CD4-positive, alpha-beta T cell (primary cell): ENCODE results near the gene ALK. TPM values are rescaled to one million over a fixed set of nuclear protein-coding genes. Genes with fewer than 3 reads are reported as not detected.

ENCODE experiments used
- ATAC-seq: fragments of 200-7000 bp; cut with Tn5 transposase; one replicate; pipeline ENCODE4 v1.10.0; 2022; ENCODE audit warnings: mild to moderate bottlenecking; ENCODE audit not compliant: poor library complexity
- CTCF ChIA-PET: fragments of 350-600 bp; sonication (Branson Sonifier 250); formaldehyde crosslinking; loops from one replicate; lab custom pipeline; 2021; ENCODE audit warnings: antibody characterized with exemption, inconsistent platforms; lab: Charles Lee
- POLR2A ChIA-PET: fragments of 350-600 bp; sonication (Branson Sonifier 250); formaldehyde crosslinking; loops from one replicate; lab custom pipeline; 2021; ENCODE audit warnings: antibody characterized with exemption, inconsistent platforms; lab: Charles Lee
- DNase-seq, 14 experiments: peaks; one replicate each; pipeline ENCODE4 v3.0.0-alpha.2; 2013 to 2020; ENCODE audit warnings: mixed read lengths in 2 of 14
- H3K27ac ChIP-seq, 2 donors: one replicate each; pipeline versions ENCODE4 v1.5.1 to v1.7.0; 2013; ENCODE audit warnings: low read length in 2 of 2, low read depth in 1 of 2, mild to moderate bottlenecking in 1 of 2
- H3K27me3 ChIP-seq, 2 experiments: 1 replicate in 1 of 2; 2 replicates in 1 of 2; pipeline versions ENCODE4 v1.6.1 to v1.7.0; 2013; ENCODE audit warnings: low read length in 2 of 2, control low read depth in 1 of 2, mild to moderate bottlenecking in 1 of 2, moderate library complexity in 1 of 2; ENCODE audit not compliant: insufficient read depth in 2 of 2, control insufficient read depth in 1 of 2
- H3K36me3 ChIP-seq: one replicate; pipeline ENCODE4 v1.6.1; 2013; ENCODE audit warnings: low read length, control low read depth; ENCODE audit not compliant: insufficient read depth
- H3K4me1 ChIP-seq: one replicate; pipeline ENCODE4 v1.6.1; 2013; ENCODE audit warnings: low read length, control low read depth; ENCODE audit not compliant: insufficient read depth
- H3K4me3 ChIP-seq: one replicate; pipeline ENCODE4 v1.5.1; 2013; ENCODE audit warnings: mild to moderate bottlenecking, low read length, moderate library complexity
- H3K9me3 ChIP-seq, 2 experiments: 1 replicate in 1 of 2; 2 replicates in 1 of 2; pipeline versions ENCODE4 v1.6.1 to v1.7.0; 2013; ENCODE audit warnings: low read length in 2 of 2, mild to moderate bottlenecking in 2 of 2, control low read depth in 1 of 2, moderate library complexity in 1 of 2; ENCODE audit not compliant: control insufficient read depth in 1 of 2, insufficient read depth in 1 of 2
- H3K27ac Mint-ChIP-seq: one replicate; pipeline ENCODE4 v1.8.0; 2020; ENCODE audit warnings: mixed read lengths
- H3K27me3 Mint-ChIP-seq: one replicate; pipeline ENCODE4 v1.8.0; 2021; ENCODE audit warnings: mixed read lengths
- H3K36me3 Mint-ChIP-seq: one replicate; pipeline ENCODE4 v1.8.0; 2021; ENCODE audit warnings: low read depth, mixed read lengths
- H3K4me1 Mint-ChIP-seq: one replicate; pipeline ENCODE4 v1.8.0; 2021; ENCODE audit warnings: low read depth, mixed read lengths
- H3K4me3 Mint-ChIP-seq: one replicate; pipeline ENCODE4 v1.8.0; 2020; ENCODE audit warnings: mild to moderate bottlenecking, mixed read lengths
- H3K9me3 Mint-ChIP-seq: one replicate; pipeline ENCODE4 v1.8.0; 2020; ENCODE audit warnings: mixed read lengths
- intact Hi-C, 2 experiments: fragments of 100-400 bp; cut with DNase I in 1 of 2; cut with micrococcal nuclease in 1 of 2; formaldehyde crosslinking; loops; one replicate each; pipeline versions ENCODE4 v1.15.1 to v1.9.0; 2023 to 2025; cut with DNase I, micrococcal nuclease
- total RNA-seq, 174 experiments: library from RNA in 2 of 174; stranded (reverse) in 2 of 174; gene quantifications; one replicate each; pipeline ENCODE4 v1.2.3 and lab custom pipeline; 2021 to 2026
- TF ChIP-seq, protein P1 (sequence below): fragments of 200-600 bp; IDR thresholded peaks from one replicate; pipeline ENCODE4 v1.8.0; 2022; ENCODE audit warnings: antibody characterized with exemption, mild to moderate bottlenecking

Gene ALK
- total RNA-seq, 2 experiments from 2014 or later, result not detected

DNA sequence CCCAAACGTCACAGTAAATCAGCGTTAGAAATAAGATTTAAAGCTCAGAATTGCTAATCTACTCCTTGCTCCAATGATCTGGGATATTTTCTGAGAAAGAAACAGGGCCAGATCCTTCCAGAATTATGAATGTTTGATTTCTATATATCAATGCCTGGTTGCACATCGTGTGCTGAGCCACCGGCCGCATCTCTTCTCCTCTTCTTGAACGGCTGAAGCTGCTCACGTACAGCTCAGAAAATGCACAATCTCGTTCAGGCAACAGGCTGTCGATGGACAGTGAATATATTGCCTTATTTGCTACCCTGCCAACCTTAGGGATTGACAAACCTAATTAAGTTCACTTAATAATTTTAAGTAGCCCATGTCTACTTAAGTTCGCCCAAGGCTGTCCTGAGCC, 636.7 kb downstream of the ALK start:
- Histone ChIP-seq H3K4me3 (no peak overlapping the region), H3K4me1 (no peaks in the 10 kb centered on the region), H3K36me3 (no peaks in the 10 kb centered on the region), H3K27ac (no peak overlapping the region), H3K9me3 (peaks cover 0 to 7% of the 10 kb centered on the region in 2 experiments), H3K27me3 (peaks cover 0 to 3% of the 10 kb centered on the region in 2 experiments)
- Mint-ChIP-seq H3K4me1 (no peaks in the 10 kb centered on the region), H3K36me3 (no peaks in the 10 kb centered on the region), H3K27ac (no peak overlapping the region), H3K9me3 (no peaks in the 10 kb centered on the region), H3K27me3 (peaks cover 32% of the 10 kb centered on the region), H3K4me3 (no peak overlapping the region)
- no peak for ATAC-seq
- DNase-seq, result no peak
- TF ChIP-seq, protein P1, sequence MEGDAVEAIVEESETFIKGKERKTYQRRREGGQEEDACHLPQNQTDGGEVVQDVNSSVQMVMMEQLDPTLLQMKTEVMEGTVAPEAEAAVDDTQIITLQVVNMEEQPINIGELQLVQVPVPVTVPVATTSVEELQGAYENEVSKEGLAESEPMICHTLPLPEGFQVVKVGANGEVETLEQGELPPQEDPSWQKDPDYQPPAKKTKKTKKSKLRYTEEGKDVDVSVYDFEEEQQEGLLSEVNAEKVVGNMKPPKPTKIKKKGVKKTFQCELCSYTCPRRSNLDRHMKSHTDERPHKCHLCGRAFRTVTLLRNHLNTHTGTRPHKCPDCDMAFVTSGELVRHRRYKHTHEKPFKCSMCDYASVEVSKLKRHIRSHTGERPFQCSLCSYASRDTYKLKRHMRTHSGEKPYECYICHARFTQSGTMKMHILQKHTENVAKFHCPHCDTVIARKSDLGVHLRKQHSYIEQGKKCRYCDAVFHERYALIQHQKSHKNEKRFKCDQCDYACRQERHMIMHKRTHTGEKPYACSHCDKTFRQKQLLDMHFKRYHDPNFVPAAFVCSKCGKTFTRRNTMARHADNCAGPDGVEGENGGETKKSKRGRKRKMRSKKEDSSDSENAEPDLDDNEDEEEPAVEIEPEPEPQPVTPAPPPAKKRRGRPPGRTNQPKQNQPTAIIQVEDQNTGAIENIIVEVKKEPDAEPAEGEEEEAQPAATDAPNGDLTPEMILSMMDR, result no peak
- intact Hi-C loops, result no loop called here
- ChIA-PET POLR2A (no interaction called here), CTCF (no interaction called here)

DNA sequence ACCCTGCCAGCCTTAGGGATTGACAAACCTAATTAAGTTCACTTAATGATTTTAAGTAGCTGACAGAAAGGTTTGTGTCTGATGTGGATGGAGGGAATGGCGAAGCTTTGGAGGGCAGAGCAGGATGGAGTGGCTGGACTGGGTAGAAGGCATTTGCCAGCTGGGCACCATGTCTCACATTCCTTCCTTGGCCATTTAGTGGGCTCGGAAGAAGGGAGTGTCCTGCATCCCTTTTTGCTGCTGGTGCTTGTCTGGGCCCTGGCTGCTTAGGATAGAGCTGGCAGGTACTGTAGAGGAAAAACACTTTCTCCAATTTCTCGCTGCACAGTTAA, 639.5 kb downstream of the ALK start:
- ATAC-seq (no peak), DNase-seq (no peak)
- Mint-ChIP-seq H3K4me1 (no peaks in the 10 kb centered on the region), H3K27ac (no peak overlapping the region), H3K9me3 (no peaks in the 10 kb centered on the region), H3K27me3 (peaks cover 37% of the 10 kb centered on the region), H3K36me3 (no peaks in the 10 kb centered on the region), H3K4me3 (no peak overlapping the region)
- intact Hi-C loops, result no loop called here
- ChIA-PET POLR2A (no interaction called here), CTCF (no interaction called here)
- H3K4me1 ChIP-seq, result no peaks in the 10 kb centered on the region
- peaks cover 0 to 5% of the 10 kb centered on the region in 2 experiments for H3K9me3 ChIP-seq
- peaks cover 0 to 3% of the 10 kb centered on the region in 2 experiments for H3K27me3 ChIP-seq
- no peaks in the 10 kb centered on the region for H3K36me3 ChIP-seq
- TF ChIP-seq, protein P1, result no peak
- H3K27ac ChIP-seq, result no peak overlapping the region
- H3K4me3 ChIP-seq, result no peak overlapping the region

DNA sequence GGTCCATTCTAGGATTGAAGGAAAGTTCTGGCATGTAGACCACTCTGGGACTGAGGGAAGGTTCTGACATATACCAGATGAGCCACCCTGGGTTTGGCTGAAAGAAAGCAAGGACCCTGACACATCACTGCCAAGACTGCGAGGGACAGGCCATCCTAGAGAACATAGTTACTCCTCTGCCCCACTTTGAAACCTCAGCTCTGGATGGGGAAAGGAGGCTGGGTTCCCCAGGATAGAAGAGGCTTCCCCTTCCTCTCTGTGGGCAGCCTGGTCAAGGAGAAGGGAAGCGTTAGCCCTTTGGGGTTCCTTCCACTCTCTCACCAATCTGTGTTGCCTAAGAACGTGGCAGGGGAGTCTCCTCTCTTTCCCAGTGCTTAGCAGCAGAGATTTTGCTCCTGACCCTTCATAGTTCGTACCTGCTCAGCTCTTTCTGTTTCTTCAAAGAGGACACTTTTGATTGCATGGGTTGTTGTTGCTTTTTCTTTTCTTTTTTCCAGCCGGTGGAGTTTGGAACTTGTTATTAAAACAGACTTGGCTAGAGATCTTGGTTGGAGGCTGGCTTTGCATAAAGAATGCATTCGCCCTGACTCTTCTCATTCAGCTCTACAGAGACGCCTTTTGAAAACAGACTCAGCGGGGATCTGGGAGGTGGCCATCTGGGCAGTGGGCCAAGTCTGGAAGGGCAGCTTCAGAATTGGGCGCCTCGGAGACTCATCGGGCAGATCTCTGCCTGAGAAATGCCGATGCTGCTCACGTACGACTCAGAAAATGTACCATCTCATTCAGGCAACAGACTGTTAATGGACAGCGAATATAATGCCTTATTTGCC, 640.1 kb downstream of the ALK start:
- H3K4me3 ChIP-seq, result no peak overlapping the region
- ATAC-seq (no peak), DNase-seq (no peak)
- ChIA-PET CTCF (no interaction called here), POLR2A (no interaction called here)
- H3K4me1 Mint-ChIP-seq, result no peaks in the 10 kb centered on the region
- H3K9me3 ChIP-seq, result peaks cover 0 to 5% of the 10 kb centered on the region in 2 experiments
- H3K27me3 Mint-ChIP-seq, result peaks cover 37% of the 10 kb centered on the region
- no peaks in the 10 kb centered on the region for H3K9me3 Mint-ChIP-seq
- H3K36me3 ChIP-seq, result no peaks in the 10 kb centered on the region
- no peaks in the 10 kb centered on the region for H3K4me1 ChIP-seq
- H3K36me3 Mint-ChIP-seq, result no peaks in the 10 kb centered on the region
- intact Hi-C loops, result no loop called here
- TF ChIP-seq, protein P1, result no peak
- no peak overlapping the region for H3K4me3 Mint-ChIP-seq
- peaks cover 0 to 3% of the 10 kb centered on the region in 2 experiments for H3K27me3 ChIP-seq
- H3K27ac Mint-ChIP-seq, result no peak overlapping the region
- H3K27ac ChIP-seq, result no peak overlapping the region
